Testis (tissue), 2 donors: ENCODE results near the gene FMNL3.

Experiments used
- CTCF ChIP-seq, 3 experiments: fragments of 450-650 bp in 2 of 3; fragments of 200-600 bp in 1 of 3; sonication (generic) in 1 of 3; IDR thresholded peaks; one replicate each; pipeline ENCODE4 v1.5.1; 2016 to 2019; ENCODE audit warnings: antibody characterized with exemption in 3 of 3, mild to moderate bottlenecking in 2 of 3, moderate library complexity in 1 of 3
- POLR2A ChIP-seq: fragments of 450-650 bp; IDR thresholded peaks from one replicate; pipeline ENCODE4 v1.6.1; 2017; ENCODE audit warnings: antibody characterized with exemption, mild to moderate bottlenecking, moderate library complexity

- no peak for TF ChIP-seq CTCF (IDR thresholded peaks at IDR 0.05)
- TF ChIP-seq POLR2A: no peak
These were observed 97.4 kb downstream of the FMNL3 start for GRCh38 chr12:49609875-49610154.
